OCI-LY7 (cell line): Measurements from ENCODE around the gene PSMA7. TPM values are rescaled to one million over a fixed set of nuclear protein-coding genes. Genes with fewer than 3 reads are reported as not detected.

ENCODE experiments used
- Bru-seq: library from RNA; stranded (reverse); fragments of 400-500 nt; gene quantifications from one replicate; lab custom pipeline; 2021; lab: Mats Ljungman, UMichigan
- BruChase-seq, 2 experiments: library from RNA; stranded (reverse); fragments of 400-500 nt; gene quantifications; one replicate each; lab custom pipeline; 2021; lab: Mats Ljungman, UMichigan
- BruUV-seq: library from RNA; stranded (reverse); fragments of 400-500 nt; replicated peaks from 2 replicates; lab custom pipeline; 2021; lab: Mats Ljungman, UMichigan
- CTCF ChIA-PET: fragments of 300-600 bp; sonication (Branson Sonifier 250); formaldehyde crosslinking; loops from one replicate; lab custom pipeline; 2022; ENCODE audit warnings: antibody characterized with exemption; ENCODE audit not compliant: unreplicated experiment; lab: Charles Lee
- POLR2A ChIA-PET: fragments of 300-600 bp; sonication (Branson Sonifier 250); formaldehyde crosslinking; loops from one replicate; lab custom pipeline; 2022; ENCODE audit warnings: antibody characterized with exemption; lab: Charles Lee
- DNase-seq: peaks from one replicate; pipeline ENCODE4 v3.0.0-alpha.2; 2015; ENCODE audit warnings: low spot score
- H2AFZ ChIP-seq: fragments of 200-600 bp; sonication (generic), shearing (Covaris generic); 2 replicates; pipeline ENCODE4 v1.6.1; 2014; ENCODE audit warnings: mild to moderate bottlenecking, antibody characterized with exemption, low read length, moderate library complexity
- H3K27ac ChIP-seq: fragments of 200-600 bp; sonication (generic); 2 replicates; pipeline ENCODE4 v1.5.1; 2014; ENCODE audit warnings: mixed run types, low read depth, mild to moderate bottlenecking, moderate library complexity, low read length, inconsistent platforms; ENCODE audit not compliant: poor library complexity, severe bottlenecking
- H3K36me3 ChIP-seq: fragments of 200-600 bp; sonication (generic); 2 replicates; pipeline ENCODE4 v1.6.1; 2014; ENCODE audit warnings: mild to moderate bottlenecking, antibody characterized with exemption, low read length, moderate library complexity, mixed read lengths; ENCODE audit not compliant: insufficient read depth
- H3K4me1 ChIP-seq: fragments of 200-600 bp; sonication (generic); 2 replicates; pipeline ENCODE4 v1.5.1; 2014; ENCODE audit warnings: mild to moderate bottlenecking, low read length; ENCODE audit not compliant: insufficient read depth, poor library complexity, severe bottlenecking
- H3K4me2 ChIP-seq: fragments of 200-600 bp; sonication (generic); 2 replicates; pipeline ENCODE4 v1.6.1; 2014; ENCODE audit warnings: mild to moderate bottlenecking, low read length
- H3K4me3 ChIP-seq: fragments of 200-600 bp; sonication (generic); 2 replicates; pipeline ENCODE4 v1.5.1; 2014; ENCODE audit warnings: mild to moderate bottlenecking, low read depth, low read length; ENCODE audit not compliant: poor library complexity, severe bottlenecking
- H3K79me2 ChIP-seq: fragments of 200-600 bp; sonication (generic); 2 replicates; pipeline ENCODE4 v1.6.1; 2016; ENCODE audit warnings: low read depth, mild to moderate bottlenecking, low read length, moderate library complexity, mixed read lengths; ENCODE audit not compliant: insufficient read depth
- H3K9me2 ChIP-seq: fragments of 200-600 bp; sonication (generic); 2 replicates; pipeline ENCODE4 v1.6.1; 2016; ENCODE audit warnings: mild to moderate bottlenecking, low read length, mixed read lengths; ENCODE audit not compliant: insufficient read depth
- H3K9me3 ChIP-seq: fragments of 200-600 bp; sonication (generic); 2 replicates; pipeline ENCODE4 v1.6.1; 2014; ENCODE audit warnings: mild to moderate bottlenecking, mixed run types, low read length, mixed read lengths
- H4K20me1 ChIP-seq: fragments of 200-600 bp; sonication (generic); 2 replicates; pipeline ENCODE4 v1.6.1; 2014; ENCODE audit warnings: mild to moderate bottlenecking, antibody characterized with exemption, low read length, moderate library complexity, mixed read lengths; ENCODE audit not compliant: insufficient read depth
- EZH2phosphoT487 ChIP-seq: fragments of 200-600 bp; sonication (generic); IDR thresholded peaks from 2 replicates; pipeline ENCODE4 v1.6.1; 2018; ENCODE audit warnings: low read depth, borderline replicate concordance, mild to moderate bottlenecking, mixed run types, antibody characterized with exemption, low read length, moderate library complexity, mixed read lengths
- intact Hi-C: fragments of 100-400 bp; cut with micrococcal nuclease; formaldehyde crosslinking; loops from one replicate; pipeline ENCODE4 v1.10.0; 2022; ENCODE audit not compliant: unreplicated experiment
- long read RNA-seq: library from polyadenylated mRNA; stranded (forward); transcript quantifications from one replicate; pipeline ENCODE4 v2.0.0, GENCODE V29; 2022
- total RNA-seq, 2 experiments: library from RNA; depleted of rRNA in 1 of 2; stranded (reverse); fragments of >200 nt in 1 of 2; shearing (Covaris generic) in 1 of 2; gene quantifications; 2 replicates each; pipeline ENCODE4 v1.2.3, GENCODE V29; 2014 to 2022
- TF ChIP-seq, protein P1 (sequence below): fragments of 200-600 bp; sonication (generic); conservative IDR thresholded peaks from 2 replicates; pipeline ENCODE4 v1.5.1; 2014; ENCODE audit warnings: mild to moderate bottlenecking, antibody characterized with exemption, low read length, moderate library complexity, mixed read lengths

PSMA7 gene
- total RNA-seq (2014; rRNA removed; shearing (Covaris generic)) (247 and 362 TPM in 2 replicates), total RNA-seq (2022) (223 and 266 TPM in 2 replicates), Bru-seq, nascent RNA (percentile 87 among the genes with signal in this experiment), BruChase-seq, experiment 1, labeled RNA remaining after a 6-hour chase (percentile 96 among the genes with signal in this experiment), BruChase-seq, experiment 2, labeled RNA remaining after a 2-hour chase (percentile 87 among the genes with signal in this experiment)
- long read RNA-seq, transcript PSMA7-206 (4 exons, 548 nt): major isoform, 521 of 982 reads
- long read RNA-seq, transcript PSMA7-203 (7 exons, 996 nt): minor isoform, 400 of 982 reads
- long read RNA-seq, transcript PSMA7-201 (3 exons, 925 nt): minor isoform, 10 of 982 reads
- long read RNA-seq, transcript PSMA7-205 (7 exons, 1,023 nt): minor isoform, 7 of 982 reads
- long read RNA-seq, partial matches to known transcripts: 20 of 982 reads
- long read RNA-seq, other reads (novel, unspliced or antisense): 24 of 982 reads

DNA sequence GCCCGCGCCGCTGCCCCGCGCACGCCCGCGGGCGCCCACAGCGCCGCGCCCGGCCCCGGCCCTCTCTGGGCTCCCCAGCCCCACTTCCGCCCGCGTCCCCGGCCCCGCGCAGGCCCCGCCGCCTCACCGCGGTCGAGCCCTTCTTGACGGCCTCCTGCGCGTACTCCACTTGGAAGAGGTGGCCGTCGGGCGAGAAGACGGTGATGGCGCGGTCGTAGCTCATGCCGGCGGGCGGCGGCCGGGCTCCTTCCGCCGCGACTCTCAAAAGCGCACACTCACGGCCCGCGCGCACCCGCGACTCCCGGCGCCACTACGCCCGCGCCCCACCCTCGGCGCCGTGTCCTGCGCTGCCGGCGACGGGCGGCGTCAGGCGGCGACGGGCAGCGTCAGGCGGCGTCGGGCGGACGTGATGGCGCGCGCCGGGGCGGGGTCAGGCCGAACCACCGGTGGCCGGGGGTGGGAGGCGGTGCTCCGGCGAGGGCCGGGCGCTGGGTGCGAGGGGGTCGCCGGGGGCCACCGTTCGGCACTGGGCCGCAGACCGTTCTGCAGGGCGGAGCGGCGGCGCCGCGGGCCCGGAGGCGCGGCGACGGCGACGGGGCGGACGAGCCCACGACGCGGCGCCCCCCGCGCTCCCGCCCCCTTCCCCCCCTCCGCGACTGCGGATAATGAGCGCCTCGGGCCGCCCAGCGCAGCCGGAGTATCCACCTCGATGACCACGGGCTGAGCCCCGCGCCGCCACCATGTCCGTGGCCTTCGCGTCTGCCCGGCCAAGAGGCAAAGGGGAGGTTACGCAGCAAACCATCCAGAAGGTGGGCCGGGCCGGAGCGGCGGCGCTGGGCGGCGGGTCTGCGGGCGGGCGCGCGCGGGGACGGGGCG, at the start of gene PSMA7, which contains the start of gene SS18L1:
Gene PSMA7 (minus strand): TSS at position 314 of the 876 bp plus-strand sequence. CDS start 91 bp downstream, at position 223.
Gene SS18L1 (plus strand): TSS at position 689 of the 876 bp plus-strand sequence. CDS start 52 bp downstream, at position 741.
- peak within 1 kb of the TSS; percentile 98 for H3K4me3 ChIP-seq
- ChIA-PET CTCF (no interaction called here), POLR2A (interaction anchor here (1.3 kb wide), 1 partner anchor 41 kb away, joined by 3 read pairs; no protein-coding TSS in a partner anchor)
- no peaks in the 10 kb centered on the region for H3K9me3 ChIP-seq
- peak; percentile 93 for DNase-seq
- no peak for TF ChIP-seq EZH2phosphoT487
- TF ChIP-seq, protein P1, sequence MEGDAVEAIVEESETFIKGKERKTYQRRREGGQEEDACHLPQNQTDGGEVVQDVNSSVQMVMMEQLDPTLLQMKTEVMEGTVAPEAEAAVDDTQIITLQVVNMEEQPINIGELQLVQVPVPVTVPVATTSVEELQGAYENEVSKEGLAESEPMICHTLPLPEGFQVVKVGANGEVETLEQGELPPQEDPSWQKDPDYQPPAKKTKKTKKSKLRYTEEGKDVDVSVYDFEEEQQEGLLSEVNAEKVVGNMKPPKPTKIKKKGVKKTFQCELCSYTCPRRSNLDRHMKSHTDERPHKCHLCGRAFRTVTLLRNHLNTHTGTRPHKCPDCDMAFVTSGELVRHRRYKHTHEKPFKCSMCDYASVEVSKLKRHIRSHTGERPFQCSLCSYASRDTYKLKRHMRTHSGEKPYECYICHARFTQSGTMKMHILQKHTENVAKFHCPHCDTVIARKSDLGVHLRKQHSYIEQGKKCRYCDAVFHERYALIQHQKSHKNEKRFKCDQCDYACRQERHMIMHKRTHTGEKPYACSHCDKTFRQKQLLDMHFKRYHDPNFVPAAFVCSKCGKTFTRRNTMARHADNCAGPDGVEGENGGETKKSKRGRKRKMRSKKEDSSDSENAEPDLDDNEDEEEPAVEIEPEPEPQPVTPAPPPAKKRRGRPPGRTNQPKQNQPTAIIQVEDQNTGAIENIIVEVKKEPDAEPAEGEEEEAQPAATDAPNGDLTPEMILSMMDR: no peak
- intact Hi-C loops: loop anchor here (1.0 to 5.0 kb wide), 3 partner anchors 21 to 76 kb away; partner anchors contain the start of genes LSM14B and TAF4
- no peaks in the 10 kb centered on the region for H3K9me2 ChIP-seq
- BruUV-seq: no TSS peak
- peaks cover 42% of the 10 kb centered on the region for H3K36me3 ChIP-seq
- H2AFZ ChIP-seq: no peak within 1 kb of the TSS
- H3K27ac ChIP-seq: peak within 1 kb of the TSS; percentile 37
- peaks cover 26% of the 10 kb centered on the region for H4K20me1 ChIP-seq
- H3K79me2 ChIP-seq: peaks cover 58% of the 10 kb centered on the region
- peak within 1 kb of the TSS; percentile 78 for H3K4me2 ChIP-seq
- peaks cover 25% of the 10 kb centered on the region for H3K4me1 ChIP-seq

DNA sequence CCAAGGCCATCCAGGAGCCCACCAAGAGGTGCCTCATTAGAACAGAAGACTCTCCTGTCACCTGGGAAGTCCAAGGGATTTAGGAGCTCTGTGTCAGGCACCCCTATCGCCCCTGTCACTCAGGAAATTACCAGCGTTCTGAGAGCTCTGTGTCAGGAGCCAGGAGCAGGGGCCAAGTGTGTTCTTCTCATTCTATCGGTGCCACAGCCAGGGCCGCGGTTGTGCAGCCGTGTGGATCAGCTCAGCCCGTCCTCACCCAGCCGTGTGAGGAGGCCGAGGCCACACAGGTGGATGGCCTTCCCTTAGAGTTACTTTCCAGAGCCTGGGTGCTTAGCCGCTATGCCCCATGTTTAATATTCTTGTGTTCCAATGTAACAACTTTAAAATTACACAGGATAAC, 49.4 kb upstream of the PSMA7 start:
- no peaks in the 10 kb centered on the region for H3K9me3 ChIP-seq
- H4K20me1 ChIP-seq: no peaks in the 10 kb centered on the region
- POLR2A ChIA-PET: no interaction called here
- H3K4me2 ChIP-seq: no peak overlapping the region
- DNase-seq: no peak
- intact Hi-C loops: no loop called here
- no peak overlapping the region for H2AFZ ChIP-seq
- peaks cover 41% of the 10 kb centered on the region for H3K36me3 ChIP-seq
- H3K4me1 ChIP-seq: peaks cover 23% of the 10 kb centered on the region
- peaks cover 16% of the 10 kb centered on the region for H3K79me2 ChIP-seq
- TF ChIP-seq, protein P1: no peak
- TF ChIP-seq EZH2phosphoT487: no peak
- no TSS peak for BruUV-seq
- no peaks in the 10 kb centered on the region for H3K9me2 ChIP-seq
- no peak overlapping the region for H3K4me3 ChIP-seq
- no peak overlapping the region for H3K27ac ChIP-seq
- CTCF ChIA-PET: no interaction called here
